CD4-positive, alpha-beta T cell (primary cell): ENCODE data around the gene CCR5AS.

Experiments used
- ATAC-seq: fragments of 200-7000 bp; cut with Tn5 transposase; one replicate; pipeline ENCODE4 v1.10.0; 2022; ENCODE audit warnings: mild to moderate bottlenecking; ENCODE audit not compliant: poor library complexity
- CTCF ChIA-PET: fragments of 350-600 bp; sonication (Branson Sonifier 250); formaldehyde crosslinking; loops from one replicate; lab custom pipeline; 2021; ENCODE audit warnings: antibody characterized with exemption, inconsistent platforms; lab: Charles Lee
- POLR2A ChIA-PET: fragments of 350-600 bp; sonication (Branson Sonifier 250); formaldehyde crosslinking; loops from one replicate; lab custom pipeline; 2021; ENCODE audit warnings: antibody characterized with exemption, inconsistent platforms; lab: Charles Lee
- DNase-seq, 14 experiments: peaks; one replicate each; pipeline ENCODE4 v3.0.0-alpha.2; 2013 to 2020; ENCODE audit warnings: mixed read lengths in 2 of 14
- H3K27ac ChIP-seq, 2 donors: one replicate each; pipeline versions ENCODE4 v1.5.1 to v1.7.0; 2013; ENCODE audit warnings: low read length in 2 of 2, low read depth in 1 of 2, mild to moderate bottlenecking in 1 of 2
- H3K27me3 ChIP-seq, 2 experiments: 1 replicate in 1 of 2; 2 replicates in 1 of 2; pipeline versions ENCODE4 v1.6.1 to v1.7.0; 2013; ENCODE audit warnings: low read length in 2 of 2, control low read depth in 1 of 2, mild to moderate bottlenecking in 1 of 2, moderate library complexity in 1 of 2; ENCODE audit not compliant: insufficient read depth in 2 of 2, control insufficient read depth in 1 of 2
- H3K36me3 ChIP-seq: one replicate; pipeline ENCODE4 v1.6.1; 2013; ENCODE audit warnings: low read length, control low read depth; ENCODE audit not compliant: insufficient read depth
- H3K4me1 ChIP-seq: one replicate; pipeline ENCODE4 v1.6.1; 2013; ENCODE audit warnings: low read length, control low read depth; ENCODE audit not compliant: insufficient read depth
- H3K4me3 ChIP-seq: one replicate; pipeline ENCODE4 v1.5.1; 2013; ENCODE audit warnings: mild to moderate bottlenecking, low read length, moderate library complexity
- H3K9me3 ChIP-seq, 2 experiments: 1 replicate in 1 of 2; 2 replicates in 1 of 2; pipeline versions ENCODE4 v1.6.1 to v1.7.0; 2013; ENCODE audit warnings: low read length in 2 of 2, mild to moderate bottlenecking in 2 of 2, control low read depth in 1 of 2, moderate library complexity in 1 of 2; ENCODE audit not compliant: control insufficient read depth in 1 of 2, insufficient read depth in 1 of 2
- H3K27ac Mint-ChIP-seq: one replicate; pipeline ENCODE4 v1.8.0; 2020; ENCODE audit warnings: mixed read lengths
- H3K27me3 Mint-ChIP-seq: one replicate; pipeline ENCODE4 v1.8.0; 2021; ENCODE audit warnings: mixed read lengths
- H3K36me3 Mint-ChIP-seq: one replicate; pipeline ENCODE4 v1.8.0; 2021; ENCODE audit warnings: low read depth, mixed read lengths
- H3K4me1 Mint-ChIP-seq: one replicate; pipeline ENCODE4 v1.8.0; 2021; ENCODE audit warnings: low read depth, mixed read lengths
- H3K4me3 Mint-ChIP-seq: one replicate; pipeline ENCODE4 v1.8.0; 2020; ENCODE audit warnings: mild to moderate bottlenecking, mixed read lengths
- H3K9me3 Mint-ChIP-seq: one replicate; pipeline ENCODE4 v1.8.0; 2020; ENCODE audit warnings: mixed read lengths
- CTCF ChIP-seq: fragments of 200-600 bp; IDR thresholded peaks from one replicate; pipeline ENCODE4 v1.8.0; 2022; ENCODE audit warnings: antibody characterized with exemption, mild to moderate bottlenecking
- intact Hi-C, 2 experiments: fragments of 100-400 bp; cut with DNase I in 1 of 2; cut with micrococcal nuclease in 1 of 2; formaldehyde crosslinking; loops; one replicate each; pipeline versions ENCODE4 v1.15.1 to v1.9.0; 2023 to 2025; cut with DNase I, micrococcal nuclease

CCR5AS gene

DNA sequence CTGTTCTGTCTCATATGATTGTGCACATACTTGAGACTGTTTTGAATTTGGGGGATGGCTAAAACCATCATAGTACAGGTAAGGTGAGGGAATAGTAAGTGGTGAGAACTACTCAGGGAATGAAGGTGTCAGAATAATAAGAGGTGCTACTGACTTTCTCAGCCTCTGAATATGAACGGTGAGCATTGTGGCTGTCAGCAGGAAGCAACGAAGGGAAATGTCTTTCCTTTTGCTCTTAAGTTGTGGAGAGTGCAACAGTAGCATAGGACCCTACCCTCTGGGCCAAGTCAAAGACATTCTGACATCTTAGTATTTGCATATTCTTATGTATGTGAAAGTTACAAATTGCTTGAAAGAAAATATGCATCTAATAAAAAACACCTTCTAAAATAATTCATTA lies 31.1 kb downstream of the CCR5AS start:
- peak in 1 of 14 experiments; percentile 49 for DNase-seq
- H3K36me3 Mint-ChIP-seq = no peaks in the 10 kb centered on the region
- ChIA-PET CTCF (interaction anchor here (1.0 kb wide), 1 partner anchor 168 kb away, joined by 3 read pairs; the partner anchor contains the start of gene CCR1), POLR2A (interaction anchor here (0.6 kb wide), 1 partner anchor 27 kb away, joined by 3 read pairs; no protein-coding TSS in a partner anchor)
- no peak overlapping the region for H3K27ac Mint-ChIP-seq
- Histone ChIP-seq H3K36me3 (no peaks in the 10 kb centered on the region), H3K9me3 (no peaks in the 10 kb centered on the region), H3K27ac (peak overlapping the region in 1 of 2 donors; percentile 26), H3K4me1 (peaks cover 54% of the 10 kb centered on the region), H3K4me3 (peak overlapping the region; percentile 3), H3K27me3 (no peaks in the 10 kb centered on the region)
- intact Hi-C loops = loop anchor here in 1 of 2 experiments (5.0 kb wide), 1 partner anchor 439 kb away; no protein-coding TSS in a partner anchor
- no peak overlapping the region for H3K4me3 Mint-ChIP-seq
- no peaks in the 10 kb centered on the region for H3K9me3 Mint-ChIP-seq
- no peak for TF ChIP-seq CTCF
- ATAC-seq = no peak
- H3K4me1 Mint-ChIP-seq = peaks cover 42% of the 10 kb centered on the region
- no peaks in the 10 kb centered on the region for H3K27me3 Mint-ChIP-seq

DNA sequence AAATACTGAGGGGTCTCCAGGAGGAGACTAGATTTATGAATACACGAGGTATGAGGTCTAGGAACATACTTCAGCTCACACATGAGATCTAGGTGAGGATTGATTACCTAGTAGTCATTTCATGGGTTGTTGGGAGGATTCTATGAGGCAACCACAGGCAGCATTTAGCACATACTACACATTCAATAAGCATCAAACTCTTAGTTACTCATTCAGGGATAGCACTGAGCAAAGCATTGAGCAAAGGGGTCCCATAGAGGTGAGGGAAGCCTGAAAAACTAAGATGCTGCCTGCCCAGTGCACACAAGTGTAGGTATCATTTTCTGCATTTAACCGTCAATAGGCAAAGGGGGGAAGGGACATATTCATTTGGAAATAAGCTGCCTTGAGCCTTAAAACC lies 31.6 kb downstream of the CCR5AS start:
- Histone ChIP-seq H3K4me3 (peak overlapping the region; percentile 3), H3K27ac (peak overlapping the region in 1 of 2 donors; percentile 26), H3K9me3 (no peaks in the 10 kb centered on the region), H3K27me3 (no peaks in the 10 kb centered on the region), H3K4me1 (peaks cover 50% of the 10 kb centered on the region), H3K36me3 (no peaks in the 10 kb centered on the region)
- Mint-ChIP-seq H3K27ac (no peak overlapping the region), H3K36me3 (no peaks in the 10 kb centered on the region), H3K4me3 (peak overlapping the region; percentile 5), H3K4me1 (peaks cover 41% of the 10 kb centered on the region), H3K9me3 (no peaks in the 10 kb centered on the region), H3K27me3 (no peaks in the 10 kb centered on the region)
- ChIA-PET CTCF (interaction anchor here (0.9 kb wide), 3 partner anchors 11 to 99 kb away, joined by 3 to 4 read pairs (median 3); no protein-coding TSS in a partner anchor), POLR2A (interaction anchor here (0.6 kb wide), 1 partner anchor 26 kb away, joined by 3 read pairs; no protein-coding TSS in a partner anchor)
- ATAC-seq (no peak), DNase-seq (no peak)
- TF ChIP-seq CTCF = no peak
- intact Hi-C loops = loop anchor here in 1 of 2 experiments (5.0 kb wide), 1 partner anchor 438 kb away; no protein-coding TSS in a partner anchor

DNA sequence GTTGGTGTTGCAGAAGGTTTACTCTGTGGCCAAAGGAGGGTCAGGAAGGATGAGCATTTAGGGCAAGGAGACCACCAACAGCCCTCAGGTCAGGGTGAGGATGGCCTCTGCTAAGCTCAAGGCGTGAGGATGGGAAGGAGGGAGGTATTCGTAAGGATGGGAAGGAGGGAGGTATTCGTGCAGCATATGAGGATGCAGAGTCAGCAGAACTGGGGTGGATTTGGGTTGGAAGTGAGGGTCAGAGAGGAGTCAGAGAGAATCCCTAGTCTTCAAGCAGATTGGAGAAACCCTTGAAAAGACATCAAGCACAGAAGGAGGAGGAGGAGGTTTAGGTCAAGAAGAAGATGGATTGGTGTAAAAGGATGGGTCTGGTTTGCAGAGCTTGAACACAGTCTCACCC lies 32.1 kb downstream of the CCR5AS start:
- Mint-ChIP-seq H3K4me3 (no peak overlapping the region), H3K27ac (no peak overlapping the region), H3K27me3 (no peaks in the 10 kb centered on the region), H3K36me3 (no peaks in the 10 kb centered on the region), H3K4me1 (peaks cover 45% of the 10 kb centered on the region), H3K9me3 (no peaks in the 10 kb centered on the region)
- intact Hi-C loops = loop anchor here (5.0 kb wide), 2 partner anchors 297 to 437 kb away; no protein-coding TSS in a partner anchor
- no peak overlapping the region for H3K4me3 ChIP-seq
- ATAC-seq = no peak
- CTCF ChIA-PET = interaction anchor here (0.9 kb wide), 3 partner anchors 10 to 99 kb away, joined by 3 to 4 read pairs (median 3); no protein-coding TSS in a partner anchor
- POLR2A ChIA-PET = no interaction called here
- peak overlapping the region in 1 of 2 donors; percentile 10 for H3K27ac ChIP-seq
- no peaks in the 10 kb centered on the region for H3K27me3 ChIP-seq
- no peak for DNase-seq
- no peaks in the 10 kb centered on the region for H3K36me3 ChIP-seq
- TF ChIP-seq CTCF = no peak
- no peaks in the 10 kb centered on the region for H3K9me3 ChIP-seq
- H3K4me1 ChIP-seq = peaks cover 51% of the 10 kb centered on the region
